DND-41 (cell line): ENCODE results near the gene PSMC3IP.

ENCODE experiments used
- CTCF ChIP-seq: IDR thresholded peaks from 2 replicates; pipeline ENCODE4 v1.5.1; 2012; ENCODE audit warnings: borderline replicate concordance, low read length, moderate library complexity, mild to moderate bottlenecking; ENCODE audit not compliant: poor library complexity, severe bottlenecking; ENCODE audit errors: extremely low read depth
- EZH2 ChIP-seq: IDR thresholded peaks from 3 replicates; pipeline ENCODE4 v1.6.1; 2012; ENCODE audit warnings: borderline replicate concordance, low read depth, mild to moderate bottlenecking, moderate library complexity, low read length, inconsistent platforms; ENCODE audit not compliant: severe bottlenecking

GRCh38 chr17:42585353-42585752 lies 7.8 kb upstream of the PSMC3IP start:
- TF ChIP-seq CTCF (no peak), EZH2 (no peak)
